ENCODE measurements around the gene FBN2.

DNA sequence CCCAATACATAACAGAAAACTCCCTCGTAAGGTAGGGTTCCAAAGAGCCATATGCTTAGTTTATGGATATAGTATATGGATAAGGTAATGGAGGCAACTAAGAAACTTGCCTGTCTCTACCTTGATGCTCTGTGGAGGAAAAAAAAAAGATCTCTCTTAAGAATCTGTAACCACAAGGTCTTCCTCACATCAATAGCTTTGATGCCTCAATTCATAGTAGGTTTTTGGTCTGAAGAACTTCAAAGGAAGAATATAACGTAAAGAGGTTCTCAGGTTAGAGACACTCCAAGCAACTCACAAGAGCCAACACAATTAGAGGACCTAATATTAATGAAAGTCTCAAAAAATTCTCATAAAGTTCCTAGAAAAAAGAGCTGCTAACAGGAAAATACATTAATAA lies 140.2 kb downstream of the FBN2 start:
- TF ChIP-seq PML (IDR thresholded peaks at IDR 0.05; ENCODE audit: low read length) (no peak), CBFA2T3 (IDR thresholded peaks at IDR 0.05) (no peak)
